Panc1 (cell line): ENCODE data around the gene RMI1. TPM values are rescaled to one million over a fixed set of nuclear protein-coding genes. Genes with fewer than 3 reads are reported as not detected.

Experiments
- ATAC-seq: fragments of 200-7000 bp; cut with Tn5 transposase; 2 replicates; pipeline ENCODE4 v1.9.1; 2020; ENCODE audit warnings: mild to moderate bottlenecking, moderate library complexity
- BruUV-seq: library from RNA; stranded (reverse); fragments of 400-500 nt; replicated peaks from 2 replicates; lab custom pipeline; 2021; lab: Mats Ljungman, UMichigan
- CTCF ChIA-PET: fragments of 300-600 bp; sonication (Branson Sonifier 250); formaldehyde crosslinking; loops from one replicate; lab custom pipeline; 2022; ENCODE audit warnings: antibody characterized with exemption; lab: Charles Lee
- POLR2A ChIA-PET: fragments of 300-600 bp; sonication (Branson Sonifier 250); formaldehyde crosslinking; loops from one replicate; lab custom pipeline; 2022; ENCODE audit warnings: antibody characterized with exemption; lab: Charles Lee
- DNase-seq: peaks from one replicate; pipeline ENCODE4 v3.0.0-alpha.2; 2010; ENCODE audit warnings: low read depth, low spot score
- H3K27ac ChIP-seq: 2 replicates; pipeline ENCODE4 v1.5.1; 2011; ENCODE audit warnings: mild to moderate bottlenecking, low read length, inconsistent platforms
- H3K27me3 ChIP-seq: fragments of 200-500 bp; sonication (Bioruptor generic); 2 replicates; pipeline ENCODE4 v1.6.0; 2014; ENCODE audit warnings: low read length, inconsistent platforms; ENCODE audit not compliant: control insufficient read depth, insufficient read depth
- H3K36me3 ChIP-seq: fragments of 200-500 bp; sonication (Bioruptor generic); 2 replicates; pipeline ENCODE4 v1.5.1; 2014; ENCODE audit warnings: inconsistent platforms, mild to moderate bottlenecking, low read length, moderate library complexity; ENCODE audit not compliant: control insufficient read depth, insufficient read depth
- H3K4me1 ChIP-seq: 2 replicates; pipeline ENCODE4 v1.5.1; 2011; ENCODE audit warnings: inconsistent platforms, mild to moderate bottlenecking, low read length, moderate library complexity; ENCODE audit not compliant: control insufficient read depth, insufficient read depth
- H3K4me3 ChIP-seq, 2 experiments: 2 replicates each; pipeline ENCODE4 v1.5.1; 2011 to 2012; ENCODE audit warnings: low read depth in 2 of 2, low read length in 2 of 2, mild to moderate bottlenecking in 2 of 2, inconsistent platforms in 1 of 2, moderate library complexity in 1 of 2
- H3K9me3 ChIP-seq: fragments of 200-500 bp; sonication (Bioruptor generic); 2 replicates; pipeline ENCODE4 v1.5.1; 2014; ENCODE audit warnings: low read depth, mild to moderate bottlenecking, inconsistent platforms, low read length, moderate library complexity; ENCODE audit not compliant: control insufficient read depth, insufficient read depth
- CTCF ChIP-seq: fragments of 450-650 bp; IDR thresholded peaks from 2 replicates; pipeline ENCODE4 v1.5.1; 2017; ENCODE audit warnings: mild to moderate bottlenecking
- POLR2AphosphoS5 ChIP-seq: IDR thresholded peaks from 2 replicates; pipeline ENCODE4 v1.6.1; 2012; ENCODE audit warnings: mild to moderate bottlenecking, low read depth, low read length, moderate library complexity
- REST ChIP-seq, 2 experiments: IDR thresholded peaks; 2 replicates each; pipeline ENCODE4 v1.6.1; 2011 to 2012; ENCODE audit warnings: low read depth in 2 of 2, control low read depth in 1 of 2, low read length in 1 of 2, mild to moderate bottlenecking in 1 of 2, moderate library complexity in 1 of 2; ENCODE audit not compliant: insufficient read depth in 1 of 2
- SIN3A ChIP-seq: IDR thresholded peaks from 2 replicates; pipeline ENCODE4 v1.6.1; 2012; ENCODE audit warnings: low read depth, mild to moderate bottlenecking, low read length, moderate library complexity, borderline replicate concordance; ENCODE audit not compliant: insufficient read depth
- TCF7L2 ChIP-seq: IDR thresholded peaks from 2 replicates; pipeline ENCODE4 v1.6.1; 2011; ENCODE audit warnings: mild to moderate bottlenecking, low read depth, low read length, inconsistent platforms
- in situ Hi-C: cut with HindIII; loops from 2 replicates; pipeline ENCODE4 v1.10.0; 2016; ENCODE audit warnings: low sequenced_read_pairs, low pct_unique_long_range_greater_than_20kb
- intact Hi-C: fragments of 100-400 bp; cut with micrococcal nuclease; formaldehyde crosslinking; loops from one replicate; pipeline ENCODE4 v1.10.0; 2022; ENCODE audit not compliant: unreplicated experiment
- total RNA-seq: library from RNA; stranded (reverse); gene quantifications from one replicate; pipeline ENCODE4 v1.2.1, GENCODE V29; 2021; ENCODE audit not compliant: unreplicated experiment

Gene RMI1
- total RNA-seq, 1 experiment from 2014 or later: 14.6 TPM

- TF ChIP-seq REST (IDR thresholded peaks at IDR 0.05; ENCODE audit: insufficient read depth in 1 of 2, low read depth in 2 of 2, low read length in 1 of 2): no peak
- no peak for TF ChIP-seq SIN3A
- no peak for TF ChIP-seq CTCF
- TF ChIP-seq TCF7L2: no peak
- no peak for TF ChIP-seq POLR2AphosphoS5
- in situ Hi-C loops (no loop called here), intact Hi-C loops (no loop called here)
- ChIA-PET POLR2A (no interaction called here), CTCF (no interaction called here)
- Histone ChIP-seq H3K4me3 (no peak overlapping the region), H3K9me3 (no peaks in the 10 kb centered on the region), H3K27ac (no peak overlapping the region), H3K36me3 (no peaks in the 10 kb centered on the region), H3K4me1 (peaks cover 9% of the 10 kb centered on the region; the same call in 1 of the 2 replicates), H3K27me3 (no peaks in the 10 kb centered on the region)
- ATAC-seq: no peak
- BruUV-seq: no TSS peak
- no peak for DNase-seq
These were observed 6.3 kb downstream of the RMI1 start for GRCh38 chr9:83986765-83987401.

GRCh38 chr9:83987402-83987791 is 6.8 kb downstream of the RMI1 start:
- H3K27me3 ChIP-seq: no peaks in the 10 kb centered on the region
- ATAC-seq (no peak), DNase-seq (no peak)
- no peaks in the 10 kb centered on the region for H3K36me3 ChIP-seq
- in situ Hi-C loops (no loop called here), intact Hi-C loops (no loop called here)
- H3K4me1 ChIP-seq: peaks cover 9% of the 10 kb centered on the region; the same call in 1 of the 2 replicates
- no peak overlapping the region for H3K27ac ChIP-seq
- H3K4me3 ChIP-seq: no peak overlapping the region
- no peak for TF ChIP-seq REST (IDR thresholded peaks at IDR 0.05; ENCODE audit: insufficient read depth in 1 of 2, low read depth in 2 of 2, low read length in 1 of 2)
- no peak for TF ChIP-seq POLR2AphosphoS5
- no peak for TF ChIP-seq SIN3A
- no peak for TF ChIP-seq TCF7L2
- no peak for TF ChIP-seq CTCF
- POLR2A ChIA-PET: no interaction called here
- no peaks in the 10 kb centered on the region for H3K9me3 ChIP-seq
- CTCF ChIA-PET: no interaction called here
- no TSS peak for BruUV-seq
